GM13976 (cell line): Measurements from ENCODE around the gene PRMT5.

Experiments used
- DNase-seq: peaks from one replicate; pipeline ENCODE4 v3.0.0; 2012; ENCODE audit warnings: low spot score
- CTCF ChIP-seq: IDR thresholded peaks from 2 replicates; pipeline ENCODE4 v1.5.1; 2012; ENCODE audit warnings: borderline replicate concordance, mild to moderate bottlenecking; ENCODE audit not compliant: insufficient read depth; ENCODE audit errors: extremely low read depth, missing control alignments, control extremely low read depth
- in situ Hi-C: fragments of 300-500 bp; cut with MboI; formaldehyde crosslinking; loops from one replicate; pipeline ENCODE4 v1.12.0; 2022; ENCODE audit warnings: low sequenced_read_pairs, mixed read lengths, inconsistent platforms; ENCODE audit not compliant: unreplicated experiment

PRMT5 gene

GRCh38 chr14:22929104-22929960 lies at the start of gene PRMT5:
TSS of gene PRMT5 (minus strand) at chr14:22929376. CDS start at chr14:22929361, 15 bp downstream.
- in situ Hi-C loops, result no loop called here
- TF ChIP-seq CTCF, result no peak
- DNase-seq, result peak; percentile 94

- in situ Hi-C loops, result no loop called here
- no peak for TF ChIP-seq CTCF
- no peak for DNase-seq
These were observed 49.3 kb upstream of the PRMT5 start for GRCh38 chr14:22978487-22978837.

- TF ChIP-seq CTCF, result no peak
- no peak for DNase-seq
- in situ Hi-C loops, result no loop called here
These were observed 48.7 kb upstream of the PRMT5 start for GRCh38 chr14:22977684-22978486.

- in situ Hi-C loops, result no loop called here
- no peak for DNase-seq
- TF ChIP-seq CTCF, result no peak
These were observed 48.2 kb upstream of the PRMT5 start for GRCh38 chr14:22977434-22977683.

- TF ChIP-seq CTCF, result no peak
- no peak for DNase-seq
- in situ Hi-C loops, result no loop called here
These were observed 47.7 kb upstream of the PRMT5 start for GRCh38 chr14:22976620-22977433.

GRCh38 chr14:22974530-22975313 lies 45.5 kb upstream of the PRMT5 start:
- in situ Hi-C loops, result no loop called here
- no peak for TF ChIP-seq CTCF
- no peak for DNase-seq
